H1 (cell line): ENCODE results near the gene OR52B6. TPM values are rescaled to one million over a fixed set of nuclear protein-coding genes. Genes with fewer than 3 reads are reported as not detected.

Experiments
- CTCF ChIA-PET: fragments of 300-600 bp; sonication (Branson Sonifier 250); formaldehyde crosslinking; loops from one replicate; lab custom pipeline; 2021; ENCODE audit not compliant: partially characterized antibody; lab: Charles Lee
- POLR2A ChIA-PET: fragments of 300-600 bp; sonication (Branson Sonifier 250); formaldehyde crosslinking; loops from one replicate; lab custom pipeline; 2021; ENCODE audit warnings: inconsistent platforms; ENCODE audit not compliant: partially characterized antibody; lab: Charles Lee
- DNase-seq, 2 experiments: peaks; one replicate each; pipeline versions ENCODE4 v3.0.0 to v3.0.0-alpha.2; 2010 to 2022; ENCODE audit warnings: low spot score in 2 of 2, low read depth in 1 of 2, mixed read lengths in 1 of 2
- FAIRE-seq: peaks from 2 replicates; lab custom pipeline; 2011; peaks lifted over from hg19 to GRCh38; lab: Jason Lieb, UNC
- H2AFZ ChIP-seq: 2 replicates; pipeline ENCODE4 v1.8.1; 2012; ENCODE audit warnings: low read length, inconsistent platforms
- H2AK5ac ChIP-seq: 2 replicates; pipeline ENCODE4 v1.6.1; 2013; ENCODE audit warnings: low read depth, low read length
- H2BK120ac ChIP-seq: replicated peaks from 2 replicates; pipeline ENCODE3; 2013; ENCODE audit warnings: low read depth, low read length, inconsistent platforms
- H2BK12ac ChIP-seq: 2 replicates; pipeline ENCODE4 v1.6.1; 2013; ENCODE audit warnings: low read depth, low read length
- H2BK15ac ChIP-seq: 2 replicates; pipeline ENCODE4 v1.6.1; 2013; ENCODE audit warnings: low read length
- H2BK20ac ChIP-seq: 2 replicates; pipeline ENCODE4 v1.6.1; 2013; ENCODE audit warnings: low read length
- H2BK5ac ChIP-seq: 2 replicates; pipeline ENCODE4 v1.6.1; 2013; ENCODE audit warnings: low read depth, low read length
- H3K14ac ChIP-seq: 2 replicates; pipeline ENCODE4 v1.6.1; 2013; ENCODE audit warnings: inconsistent platforms; ENCODE audit not compliant: insufficient read length
- H3K18ac ChIP-seq: 2 replicates; pipeline ENCODE4 v1.6.1; 2013; ENCODE audit warnings: low read length; ENCODE audit errors: extremely low read depth
- H3K23ac ChIP-seq: 2 replicates; pipeline ENCODE4 v1.6.1; 2013; ENCODE audit warnings: inconsistent platforms; ENCODE audit not compliant: insufficient read length
- H3K23me2 ChIP-seq: 2 replicates; pipeline ENCODE4 v1.6.1; 2013; ENCODE audit warnings: low read depth, low read length
- H3K27ac ChIP-seq: 2 replicates; pipeline ENCODE4 v1.6.1; 2011; ENCODE audit warnings: low read depth, low read length, inconsistent platforms
- H3K27me3 ChIP-seq, 4 experiments: replicated peaks in 1 of 4; 1 replicate in 1 of 4; 2 replicates in 3 of 4; pipeline versions ENCODE4 v1.6.1 to v1.8.1; 2011 to 2013; ENCODE audit warnings: low read length in 3 of 4, mild to moderate bottlenecking in 3 of 4, inconsistent platforms in 2 of 4, mixed read lengths in 2 of 4, moderate library complexity in 1 of 4; ENCODE audit not compliant: control insufficient read depth in 3 of 4, insufficient read depth in 3 of 4; ENCODE audit errors: extremely low read depth in 1 of 4
- H3K36me3 ChIP-seq, 4 experiments: 2 replicates each; pipeline versions ENCODE4 v1.6.1 to v1.8.1; 2011 to 2013; ENCODE audit warnings: mild to moderate bottlenecking in 4 of 4, low read length in 3 of 4, moderate library complexity in 2 of 4, control low read depth in 1 of 4, inconsistent platforms in 1 of 4; ENCODE audit not compliant: insufficient read depth in 4 of 4, control insufficient read depth in 2 of 4
- H3K4ac ChIP-seq: replicated peaks from 2 replicates; pipeline ENCODE3; 2013; ENCODE audit warnings: low read length, low read depth, mixed read lengths, inconsistent platforms; ENCODE audit not compliant: insufficient read length
- H3K4me1 ChIP-seq, 4 experiments: replicated peaks in 1 of 4; 1 replicate in 1 of 4; 2 replicates in 3 of 4; pipeline versions ENCODE4 v1.6.1 to v1.8.1; 2011 to 2013; ENCODE audit warnings: low read length in 3 of 4, inconsistent platforms in 2 of 4, mixed read lengths in 1 of 4; ENCODE audit not compliant: insufficient read depth in 4 of 4, control insufficient read depth in 3 of 4
- H3K4me2 ChIP-seq, 2 experiments: 2 replicates each; pipeline versions ENCODE4 v1.6.1 to v1.8.1; 2011 to 2013; ENCODE audit warnings: low read depth in 2 of 2, low read length in 2 of 2, control low read depth in 1 of 2, inconsistent platforms in 1 of 2, mild to moderate bottlenecking in 1 of 2; ENCODE audit not compliant: insufficient read depth in 1 of 2
- H3K4me3 ChIP-seq, 4 experiments: fragments of 200-600, 300-600 bp in 1 of 4; sonication (generic), shearing (Covaris generic), sonication (Bioruptor Twin) in 1 of 4; 2 replicates each; pipeline versions ENCODE4 v1.5.1 to v1.8.1; 2011 to 2016; ENCODE audit warnings: low read length in 4 of 4, low read depth in 3 of 4, control low read depth in 2 of 4, inconsistent platforms in 2 of 4, mild to moderate bottlenecking in 2 of 4, mixed read lengths in 1 of 4, moderate library complexity in 1 of 4; ENCODE audit not compliant: insufficient read depth in 2 of 4; ENCODE audit errors: extremely low read depth in 1 of 4
- H3K56ac ChIP-seq: replicated peaks from 2 replicates; pipeline ENCODE3; 2013; ENCODE audit warnings: low read depth, mild to moderate bottlenecking, mixed read lengths, low read length, inconsistent platforms; ENCODE audit not compliant: insufficient read length
- H3K79me1 ChIP-seq: 2 replicates; pipeline ENCODE4 v1.6.1; 2013; ENCODE audit warnings: low read depth, low read length, control low read depth
- H3K79me2 ChIP-seq, 2 experiments: 2 replicates each; pipeline versions ENCODE4 v1.6.1 to v1.8.1; 2012 to 2013; ENCODE audit warnings: low read length in 2 of 2, mild to moderate bottlenecking in 2 of 2, inconsistent platforms in 1 of 2; ENCODE audit not compliant: insufficient read depth in 2 of 2, control insufficient read depth in 1 of 2
- H3K9ac ChIP-seq, 4 experiments: replicated peaks in 1 of 4; 1 replicate in 1 of 4; 2 replicates in 3 of 4; pipeline versions ENCODE4 v1.6.1 to v1.8.1; 2011 to 2013; ENCODE audit warnings: low read depth in 3 of 4, low read length in 3 of 4, control low read depth in 2 of 4, mild to moderate bottlenecking in 2 of 4, moderate library complexity in 2 of 4, inconsistent platforms in 1 of 4; ENCODE audit errors: extremely low read depth in 1 of 4
- H3K9me3 ChIP-seq, 2 experiments: 2 replicates each; pipeline versions ENCODE4 v1.6.1 to v1.8.1; 2012 to 2013; ENCODE audit warnings: mild to moderate bottlenecking in 2 of 2, moderate library complexity in 2 of 2, control low read depth in 1 of 2, inconsistent platforms in 1 of 2, low read depth in 1 of 2, low read length in 1 of 2, mixed read lengths in 1 of 2; ENCODE audit not compliant: insufficient read depth in 2 of 2
- H4K20me1 ChIP-seq, 2 experiments: replicated peaks in 1 of 2; 2 replicates each; pipeline versions ENCODE3 to v1.8.1; 2011 to 2013; ENCODE audit warnings: inconsistent platforms in 2 of 2, low read length in 2 of 2, mild to moderate bottlenecking in 1 of 2; ENCODE audit not compliant: insufficient read depth in 2 of 2, control insufficient read depth in 1 of 2
- H4K5ac ChIP-seq: 2 replicates; pipeline ENCODE4 v1.6.1; 2013; ENCODE audit warnings: low read length, low read depth, mixed read lengths, inconsistent platforms; ENCODE audit not compliant: insufficient read length
- H4K8ac ChIP-seq: 2 replicates; pipeline ENCODE4 v1.8.0; 2013; ENCODE audit warnings: mild to moderate bottlenecking, moderate library complexity, low read length, inconsistent platforms; ENCODE audit not compliant: insufficient read depth; ENCODE audit errors: extremely low read depth
- H4K91ac ChIP-seq: replicated peaks from 2 replicates; pipeline ENCODE3; 2013; ENCODE audit warnings: low read length, mixed read lengths, inconsistent platforms; ENCODE audit not compliant: insufficient read length
- BRCA1 ChIP-seq: IDR thresholded peaks from 2 replicates; pipeline ENCODE4 v1.6.1; 2012; ENCODE audit warnings: low read depth, low read length, improper control_type of control experiment
- E2F6 ChIP-seq: IDR thresholded peaks from 2 replicates; pipeline ENCODE4 v1.6.1; 2012; ENCODE audit warnings: inconsistent platforms
- GTF2F1 ChIP-seq: IDR thresholded peaks from 2 replicates; pipeline ENCODE4 v1.6.1; 2012; ENCODE audit warnings: low read depth, low read length, improper control_type of control experiment, borderline replicate concordance
- KDM4A ChIP-seq: IDR thresholded peaks from one replicate; pipeline ENCODE4 v1.7.1; 2012; ENCODE audit warnings: low read depth, mild to moderate bottlenecking, moderate library complexity, low read length, inconsistent platforms; ENCODE audit not compliant: severe bottlenecking
- KDM5A ChIP-seq: fragments of 200-600 bp; IDR thresholded peaks from 2 replicates; pipeline ENCODE4 v1.7.1; 2012; ENCODE audit warnings: mild to moderate bottlenecking, low read length, inconsistent platforms, mixed read lengths
- POLR2AphosphoS5 ChIP-seq: IDR thresholded peaks from 2 replicates; pipeline ENCODE4 v1.6.1; 2011; ENCODE audit warnings: low read depth, low read length
- RAD21 ChIP-seq, 2 experiments: IDR thresholded peaks in 1 of 2; conservative IDR thresholded peaks in 1 of 2; 2 replicates each; pipeline ENCODE4 v1.6.1; 2011; ENCODE audit warnings: low read depth in 2 of 2, low read length in 2 of 2, improper control_type of control experiment in 1 of 2, inconsistent platforms in 1 of 2, mild to moderate bottlenecking in 1 of 2, moderate library complexity in 1 of 2
- RBBP5 ChIP-seq: IDR thresholded peaks from 2 replicates; pipeline ENCODE4 v1.7.1; 2012; ENCODE audit warnings: low read depth, mild to moderate bottlenecking, inconsistent platforms, low read length, moderate library complexity, borderline replicate concordance
- SAP30 ChIP-seq: fragments of 300-600 bp; sonication (generic); IDR thresholded peaks from 2 replicates; pipeline ENCODE4 v1.7.1; 2012; ENCODE audit warnings: low read length, moderate library complexity, mild to moderate bottlenecking, inconsistent platforms; ENCODE audit not compliant: insufficient read depth, insufficient replicate concordance
- SP1 ChIP-seq: IDR thresholded peaks from 2 replicates; pipeline ENCODE4 v1.6.1; 2011; ENCODE audit warnings: low read depth, low read length
- YY1 ChIP-seq: IDR thresholded peaks from 2 replicates; pipeline ENCODE4 v1.6.1; 2011; ENCODE audit warnings: low read depth, mild to moderate bottlenecking, low read length
- ZNF274 ChIP-seq: IDR thresholded peaks from 2 replicates; pipeline ENCODE4 v1.7.0; 2012; ENCODE audit warnings: low read length, borderline replicate concordance; ENCODE audit errors: extremely low read depth
- WGBS, 2 experiments: shearing (Covaris generic) in 1 of 2; methylation state at CpG; one replicate each; pipeline versions ENCODE4 v1.1.6 to v1.1.7; 2013 to 2015; ENCODE audit warnings: low lambda C conversion rate in 2 of 2, mixed read lengths in 2 of 2, inconsistent platforms in 1 of 2, low coverage in 1 of 2, missing lambda C conversion rate in 1 of 2; ENCODE audit not compliant: insufficient replicate concordance in 2 of 2, insufficient coverage in 1 of 2, insufficient read length in 1 of 2; ENCODE audit errors: extremely low coverage in 1 of 2, missing lambda C conversion rate in 1 of 2; 5-methylcytosine and 5-hydroxymethylcytosine counted together
- polyA plus RNA-seq, 7 experiments: library from polyadenylated mRNA; depleted of rRNA in 3 of 7; stranded (reverse) in 5 of 7; unstranded in 2 of 7; fragments of >200 nt in 5 of 7; fragments of 200-250 nt in 2 of 7; gene quantifications; 1 replicate in 5 of 7; 2 replicates in 1 of 7; 4 replicates in 1 of 7; pipeline versions ENCODE4 v1.2.1 to v1.2.3, GENCODE V29; 2011 to 2013; ENCODE audit warnings: missing spikeins in 2 of 7, mixed read lengths in 2 of 7
- total RNA-seq: library from RNA; stranded (reverse); fragmentation: NEBNext Ultra II Directional; extraction: Animal tissue kit (Norgen Biotek cat#: 25700); gene quantifications from 2 replicates; pipeline ENCODE4 v1.2.1, GENCODE V29; 2021

The OR52B6 gene
- total and polyA plus RNA-seq, 2 of the 8 experiments (the other 6 are each of a cell fraction or from before 2014, with no cell fraction given): not detected

GRCh38 chr11:5593146-5593545 is 12.5 kb downstream of the OR52B6 start:
- Histone ChIP-seq H3K23ac (no peak overlapping the region), H3K9me3 (peaks cover 0 to 8% of the 10 kb centered on the region in 2 experiments; a peak in 1 of 4 replicates), H3K9ac (no peak overlapping the region), H3K14ac (no peak overlapping the region), H3K79me1 (no peaks in the 10 kb centered on the region), H3K4me3 (no peak overlapping the region), H2AK5ac (no peak overlapping the region), H3K27ac (no peak overlapping the region), H4K5ac (no peak overlapping the region), H3K27me3 (no peaks in the 10 kb centered on the region; a peak in 1 of 7 replicates), H2AFZ (no peak overlapping the region), H2BK12ac (no peak overlapping the region), H4K91ac (no peak overlapping the region), H4K8ac (no peak overlapping the region), H3K79me2 (peaks cover 0 to 5% of the 10 kb centered on the region in 2 experiments; a peak in 1 of 4 replicates), H2BK15ac (no peak overlapping the region), H3K18ac (no peak overlapping the region), H2BK120ac (no peak overlapping the region), H3K36me3 (no peaks in the 10 kb centered on the region), H4K20me1 (peaks cover 0 to 2% of the 10 kb centered on the region in 2 experiments), H3K56ac (no peak overlapping the region), H3K4me2 (no peak overlapping the region), H3K23me2 (peaks cover 8% of the 10 kb centered on the region; the same call in 1 of the 2 replicates), H2BK20ac (no peak overlapping the region), H2BK5ac (no peak overlapping the region), H3K4me1 (peaks cover 0 to 14% (median 4%) of the 10 kb centered on the region in 4 experiments; a peak in 5 of 7 replicates), H3K4ac (no peak overlapping the region)
- ChIA-PET CTCF (no interaction called here), POLR2A (no interaction called here)
- WGBS, 2 experiments: 79% methylated on average over 1 of the region's 1 CpG; no CpG with 5 or more reads in 1 of the 2 experiments
- DNase-seq: no peak
- no peak for FAIRE-seq
- TF ChIP-seq KDM4A (no peak), POLR2AphosphoS5 (no peak), RBBP5 (no peak), KDM5A (no peak), GTF2F1 (no peak), BRCA1 (no peak), E2F6 (no peak), SP1 (no peak), SAP30 (no peak), RAD21 (IDR thresholded peaks at IDR 0.05 in 1 of 2, conservative IDR thresholded peaks at IDR 0.05 in 1 of 2; ENCODE audit: low read depth in 2 of 2, low read length in 2 of 2) (no peak), ZNF274 (no peak), YY1 (no peak)
